Fibroblast of lung (primary cell): Measurements from ENCODE around the gene COASY.

Experiments used
- CTCF ChIP-seq, 2 donors: IDR thresholded peaks in 1 of 2; conservative IDR thresholded peaks in 1 of 2; 1 replicate in 1 of 2; 2 replicates in 1 of 2; pipeline ENCODE4 v1.5.1; 2011 to 2012; ENCODE audit warnings: low read length in 2 of 2, control low read depth in 1 of 2, inconsistent platforms in 1 of 2, low read depth in 1 of 2, mild to moderate bottlenecking in 1 of 2
- EZH2 ChIP-seq: IDR thresholded peaks from 2 replicates; pipeline ENCODE4 v1.5.1; 2012; ENCODE audit warnings: low read length, control low read depth, mild to moderate bottlenecking; ENCODE audit errors: missing control alignments

- TF ChIP-seq CTCF (conservative IDR thresholded peaks at IDR 0.05 in 1 of 2, IDR thresholded peaks at IDR 0.05 in 1 of 2; ENCODE audit: low read depth in 1 of 2, low read length in 2 of 2) = no peak
- TF ChIP-seq EZH2 = no peak
These were observed 3.7 kb downstream of the COASY start for GRCh38 chr17:42565523-42566214.
